Brain microvascular endothelial cell (primary cell): ENCODE measurements around the gene SSBP2.

Source experiments
- DNase-seq: peaks from one replicate; pipeline ENCODE4 v3.0.0-alpha.2; 2020
- H3K27ac ChIP-seq: fragments of 250-450 bp; sonication (Bioruptor Pico); 2 replicates; pipeline ENCODE4 v1.5.1; 2020; ENCODE audit warnings: mild to moderate bottlenecking, moderate library complexity
- H3K27me3 ChIP-seq: fragments of 250-450 bp; sonication (Bioruptor Pico); replicated peaks from 2 replicates; pipeline ENCODE4 v1.5.1; 2020; ENCODE audit warnings: mild to moderate bottlenecking
- H3K36me3 ChIP-seq: fragments of 250-450 bp; sonication (Bioruptor Pico); replicated peaks from 2 replicates; pipeline ENCODE4 v1.5.1; 2020; ENCODE audit warnings: mild to moderate bottlenecking
- H3K4me3 ChIP-seq: 2 replicates; pipeline ENCODE4 v1.5.1; 2011; ENCODE audit warnings: low read depth, mild to moderate bottlenecking, control low read depth, low read length, moderate library complexity
- in situ Hi-C: cut with HindIII; loops from 2 replicates; pipeline ENCODE4 v1.10.0; 2017; ENCODE audit warnings: low sequenced_read_pairs, low pct_ligation_motif_present
- TF ChIP-seq, protein P1 (sequence below): IDR thresholded peaks from 2 replicates; pipeline ENCODE4 v1.5.1; 2011; ENCODE audit warnings: low read depth, mild to moderate bottlenecking, moderate library complexity, low read length, control low read depth, inconsistent platforms; ENCODE audit errors: missing control alignments

SSBP2 gene

DNA sequence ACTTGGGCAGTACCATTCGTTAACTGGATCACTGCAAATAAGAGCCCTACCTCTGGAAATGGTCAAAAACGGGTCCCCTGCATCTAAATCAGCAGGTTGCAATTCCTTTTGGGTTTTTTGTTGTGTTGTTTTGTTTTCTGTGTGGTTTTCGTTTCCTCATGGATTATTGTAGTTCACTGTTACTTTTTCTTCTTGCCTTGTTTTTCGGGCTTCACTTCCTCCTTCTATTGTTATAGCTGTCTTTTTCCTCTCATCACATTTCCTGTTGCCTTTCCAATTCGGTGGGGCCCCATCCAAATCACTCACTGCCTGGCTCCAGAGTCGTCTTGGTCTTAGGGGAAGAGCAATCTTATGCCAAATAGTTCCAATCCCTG is 8.7 kb upstream of the SSBP2 start:
- no peak for DNase-seq
- no peak overlapping the region for H3K27ac ChIP-seq
- TF ChIP-seq, protein P1, sequence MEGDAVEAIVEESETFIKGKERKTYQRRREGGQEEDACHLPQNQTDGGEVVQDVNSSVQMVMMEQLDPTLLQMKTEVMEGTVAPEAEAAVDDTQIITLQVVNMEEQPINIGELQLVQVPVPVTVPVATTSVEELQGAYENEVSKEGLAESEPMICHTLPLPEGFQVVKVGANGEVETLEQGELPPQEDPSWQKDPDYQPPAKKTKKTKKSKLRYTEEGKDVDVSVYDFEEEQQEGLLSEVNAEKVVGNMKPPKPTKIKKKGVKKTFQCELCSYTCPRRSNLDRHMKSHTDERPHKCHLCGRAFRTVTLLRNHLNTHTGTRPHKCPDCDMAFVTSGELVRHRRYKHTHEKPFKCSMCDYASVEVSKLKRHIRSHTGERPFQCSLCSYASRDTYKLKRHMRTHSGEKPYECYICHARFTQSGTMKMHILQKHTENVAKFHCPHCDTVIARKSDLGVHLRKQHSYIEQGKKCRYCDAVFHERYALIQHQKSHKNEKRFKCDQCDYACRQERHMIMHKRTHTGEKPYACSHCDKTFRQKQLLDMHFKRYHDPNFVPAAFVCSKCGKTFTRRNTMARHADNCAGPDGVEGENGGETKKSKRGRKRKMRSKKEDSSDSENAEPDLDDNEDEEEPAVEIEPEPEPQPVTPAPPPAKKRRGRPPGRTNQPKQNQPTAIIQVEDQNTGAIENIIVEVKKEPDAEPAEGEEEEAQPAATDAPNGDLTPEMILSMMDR: no peak
- H3K4me3 ChIP-seq: no peak overlapping the region
- in situ Hi-C loops: no loop called here
- H3K36me3 ChIP-seq: no peaks in the 10 kb centered on the region
- H3K27me3 ChIP-seq: no peaks in the 10 kb centered on the region

DNA sequence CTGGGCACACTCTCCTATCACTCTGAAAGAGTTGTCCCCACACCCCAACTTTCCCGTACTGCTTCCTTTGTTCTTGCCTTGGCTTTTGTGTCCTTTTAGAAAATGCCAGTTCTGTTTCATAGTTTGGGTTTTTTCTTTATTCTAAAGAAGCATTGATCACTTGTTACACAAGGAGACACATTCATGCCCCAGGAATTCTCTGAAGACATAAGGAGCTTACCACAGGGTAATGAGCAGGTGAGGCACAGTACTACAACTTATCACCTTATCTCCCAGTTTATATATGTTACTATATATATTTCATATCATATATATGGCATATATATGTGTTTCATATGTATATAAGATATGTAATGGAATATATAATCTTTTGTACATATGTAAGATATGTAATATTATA is 6.5 kb upstream of the SSBP2 start:
- no peaks in the 10 kb centered on the region for H3K36me3 ChIP-seq
- no peak overlapping the region for H3K27ac ChIP-seq
- H3K27me3 ChIP-seq: no peaks in the 10 kb centered on the region
- no peak for DNase-seq
- no peak overlapping the region for H3K4me3 ChIP-seq
- in situ Hi-C loops: no loop called here
- TF ChIP-seq, protein P1: no peak

DNA sequence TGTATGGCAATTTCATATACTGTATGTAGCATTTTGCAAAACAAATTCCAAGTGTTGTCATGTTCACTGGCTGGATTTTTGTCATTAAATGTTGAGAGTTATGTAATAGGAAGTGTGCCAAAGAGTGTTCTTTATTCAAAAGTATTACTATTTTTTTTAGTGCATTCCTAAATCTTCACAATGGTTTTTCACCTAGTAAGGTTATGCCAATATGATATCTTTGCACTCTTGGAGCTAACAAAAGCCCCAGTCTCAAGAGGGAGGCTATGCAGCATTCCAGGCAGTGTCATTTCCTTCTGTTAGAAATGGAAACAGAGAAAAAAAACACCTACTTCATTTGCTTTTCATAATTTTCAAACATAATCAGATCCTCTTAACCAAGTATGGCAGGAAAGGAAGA is 5.1 kb upstream of the SSBP2 start:
- Histone ChIP-seq H3K27ac (no peak overlapping the region), H3K4me3 (no peak overlapping the region), H3K36me3 (no peaks in the 10 kb centered on the region), H3K27me3 (no peaks in the 10 kb centered on the region)
- in situ Hi-C loops: no loop called here
- TF ChIP-seq, protein P1: no peak
- no peak for DNase-seq

DNA sequence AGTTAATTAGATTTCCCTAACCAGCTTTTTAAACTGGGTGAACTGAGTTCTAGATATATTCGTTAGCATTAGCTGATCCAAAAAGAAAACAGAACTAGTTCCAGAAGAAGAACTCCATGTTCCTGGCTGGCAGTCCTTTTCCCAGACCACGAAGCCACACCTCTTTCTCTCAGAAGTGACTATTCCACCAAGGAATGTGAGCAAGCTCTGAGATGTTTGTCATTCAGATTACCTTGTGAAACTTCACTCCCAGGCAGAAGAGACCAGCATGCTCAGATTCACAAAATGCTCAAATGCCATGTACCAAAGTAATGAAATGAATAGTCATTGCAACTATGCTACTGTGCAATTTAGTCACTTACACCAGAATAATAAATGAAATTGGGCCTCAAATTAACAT is 4.4 kb upstream of the SSBP2 start:
- no peaks in the 10 kb centered on the region for H3K36me3 ChIP-seq
- H3K27ac ChIP-seq: peak overlapping the region; percentile 20
- H3K4me3 ChIP-seq: no peak overlapping the region
- TF ChIP-seq, protein P1: no peak
- no peaks in the 10 kb centered on the region for H3K27me3 ChIP-seq
- in situ Hi-C loops: no loop called here
- DNase-seq: peak; percentile 86

DNA sequence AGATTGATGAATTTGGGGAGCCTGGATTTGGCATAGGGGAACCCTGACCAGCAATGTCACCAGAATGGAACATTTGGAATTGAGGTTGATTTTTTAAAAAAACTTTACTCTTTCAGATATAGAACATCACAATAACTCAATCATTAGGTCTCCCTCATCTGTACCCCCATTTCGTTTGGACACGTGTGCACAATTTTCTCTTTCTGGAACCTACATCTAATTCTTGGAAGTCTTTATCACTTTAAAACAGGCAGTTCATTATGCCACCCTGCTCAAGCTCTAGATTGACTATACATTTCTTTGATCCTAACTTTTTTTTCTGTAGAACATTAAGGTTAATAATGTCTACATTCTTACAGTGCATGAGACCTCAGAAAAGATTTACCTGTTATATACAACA is 3.7 kb upstream of the SSBP2 start:
- Histone ChIP-seq H3K27ac (no peak overlapping the region), H3K36me3 (no peaks in the 10 kb centered on the region), H3K4me3 (no peak overlapping the region), H3K27me3 (no peaks in the 10 kb centered on the region)
- TF ChIP-seq, protein P1: no peak
- DNase-seq: no peak
- in situ Hi-C loops: no loop called here

DNA sequence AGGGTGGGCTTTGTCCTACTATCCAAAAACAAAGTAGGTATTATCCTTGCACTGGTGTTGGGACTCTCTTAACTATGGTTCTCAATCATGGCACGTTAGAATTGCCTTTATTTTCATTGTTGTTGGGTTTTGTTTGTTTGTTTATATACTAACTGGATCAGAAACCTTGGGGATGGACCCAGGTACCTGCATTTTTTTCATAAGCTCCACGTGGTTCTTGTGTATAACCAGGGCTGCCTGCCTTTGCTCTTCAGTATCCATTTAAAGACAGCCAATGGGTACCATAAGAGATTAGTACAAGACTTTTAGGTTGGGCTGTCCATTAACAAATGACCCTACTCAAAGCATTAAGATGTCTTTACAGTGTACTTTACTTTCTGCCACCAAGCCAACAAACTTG is 2.5 kb upstream of the SSBP2 start:
- Histone ChIP-seq H3K4me3 (no peak overlapping the region), H3K27ac (no peak overlapping the region), H3K36me3 (no peaks in the 10 kb centered on the region), H3K27me3 (no peaks in the 10 kb centered on the region)
- in situ Hi-C loops: no loop called here
- no peak for DNase-seq
- TF ChIP-seq, protein P1: no peak
